Muscle layer of duodenum (tissue), 2 donors: ENCODE results near the gene CDAN1.
"Not testable (repeated sequence)": the region's sequence is repeated elsewhere in the genome, so short reads cannot be mapped to it uniquely, and the experiment has no call there.

Source experiments
- H3K27ac ChIP-seq: one replicate; pipeline ENCODE4 v1.7.0; 2013; ENCODE audit warnings: mild to moderate bottlenecking, low read length
- H3K27me3 ChIP-seq: one replicate; pipeline ENCODE4 v1.7.0; 2013; ENCODE audit warnings: low read depth, mild to moderate bottlenecking, control low read depth, low read length
- H3K36me3 ChIP-seq, 2 donors: one replicate each; pipeline ENCODE4 v1.7.0; 2013; ENCODE audit warnings: low read length in 2 of 2, control low read depth in 1 of 2, mild to moderate bottlenecking in 1 of 2; ENCODE audit not compliant: insufficient read depth in 2 of 2, control insufficient read depth in 1 of 2
- H3K4me1 ChIP-seq, 2 donors: one replicate each; pipeline ENCODE4 v1.7.0; 2013; ENCODE audit warnings: low read length in 2 of 2, mild to moderate bottlenecking in 2 of 2, control low read depth in 1 of 2, moderate library complexity in 1 of 2; ENCODE audit not compliant: insufficient read depth in 2 of 2, control insufficient read depth in 1 of 2
- H3K4me3 ChIP-seq, 2 donors: one replicate each; pipeline ENCODE4 v1.7.0; 2013; ENCODE audit warnings: low read length in 2 of 2, low read depth in 1 of 2, mild to moderate bottlenecking in 1 of 2
- H3K9me3 ChIP-seq, 2 donors: one replicate each; pipeline ENCODE4 v1.7.0; 2013; ENCODE audit warnings: low read length in 2 of 2, control low read depth in 1 of 2, mild to moderate bottlenecking in 1 of 2; ENCODE audit not compliant: control insufficient read depth in 1 of 2
- donor health status: healthy.

The CDAN1 gene

DNA sequence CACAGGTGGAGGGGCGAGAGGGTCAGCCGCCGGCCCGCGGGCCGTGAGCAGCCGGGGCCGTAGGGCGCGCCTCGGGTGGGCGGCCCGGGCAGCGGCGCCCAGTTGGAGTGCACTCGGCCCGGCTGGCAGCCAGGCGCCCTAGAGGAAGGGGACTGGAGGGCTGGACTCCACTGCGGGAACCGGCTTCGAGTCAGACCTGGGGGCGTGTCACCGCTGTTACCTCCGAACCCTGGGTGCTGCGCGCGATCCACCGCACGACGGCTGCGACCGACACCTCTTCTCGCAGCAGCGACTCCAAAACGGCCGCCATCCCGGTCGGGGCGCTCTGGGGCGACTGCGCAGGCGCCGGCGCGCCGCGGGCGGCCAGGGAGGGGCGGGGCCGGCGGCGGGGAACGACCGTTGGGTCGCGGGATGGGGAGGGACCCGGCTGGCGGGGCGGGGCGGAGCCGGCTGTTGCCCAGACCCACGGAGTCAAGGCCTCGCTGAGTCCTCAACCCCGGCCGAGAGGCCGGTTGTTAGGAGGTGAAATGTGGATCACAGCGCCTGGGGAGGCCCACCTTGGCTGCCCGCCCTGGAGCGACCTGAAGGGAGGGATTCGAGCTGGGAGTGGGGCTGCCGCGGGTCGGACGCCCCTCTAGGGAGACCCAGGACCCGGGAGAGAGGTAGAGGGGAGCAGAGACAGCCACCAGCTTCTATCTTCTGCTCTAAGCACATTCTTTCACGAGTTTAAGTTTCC is at the start of gene CDAN1:
Gene CDAN1, minus strand, starts transcription at position 336 of the 736 bp plus-strand sequence. Its CDS starts 26 bp downstream, at position 310.
- Histone ChIP-seq H3K36me3 (peaks cover 14 to 22% of the 10 kb centered on the region in 2 donors), H3K9me3 (no peaks in the 10 kb centered on the region)

DNA sequence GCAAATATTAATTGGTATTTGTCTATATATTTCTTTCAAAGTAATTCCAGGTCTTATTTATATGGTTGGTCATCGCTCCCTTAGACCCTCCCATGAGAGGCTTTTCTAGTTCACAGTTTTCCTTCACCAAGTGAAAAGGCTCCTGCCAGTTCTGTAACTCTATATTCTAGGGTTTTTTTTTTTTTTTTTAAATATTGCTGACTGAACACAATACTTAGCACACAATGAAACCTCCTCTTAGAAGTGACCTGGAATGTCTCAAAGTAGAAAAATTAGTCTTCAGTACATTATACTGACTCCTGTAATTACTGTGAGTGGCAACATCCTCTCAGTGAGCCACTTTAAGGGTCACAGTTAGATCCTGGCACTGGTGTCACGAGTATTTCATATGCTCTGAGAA is 48.6 kb upstream of the CDAN1 start:
- Histone ChIP-seq H3K4me1 (no peaks in the 10 kb centered on the region), H3K27me3 (no peaks in the 10 kb centered on the region), H3K36me3 (peaks cover 6 to 14% of the 10 kb centered on the region in 2 donors), H3K9me3 (no peaks in the 10 kb centered on the region), H3K4me3 (no peak overlapping the region), H3K27ac (no peak overlapping the region)

More for the DNA sequence above, at the start of gene CDAN1:
- peak within 1 kb of the TSS; percentile 78 to 90 for H3K4me3 ChIP-seq
- H3K27ac ChIP-seq = peak within 1 kb of the TSS; percentile 80
- H3K4me1 ChIP-seq = peaks cover 7 to 16% of the 10 kb centered on the region in 2 donors
- no peaks in the 10 kb centered on the region for H3K27me3 ChIP-seq

GRCh38 chr15:42784705-42785104 is 47.8 kb upstream of the CDAN1 start:
- H3K27me3 ChIP-seq = no peaks in the 10 kb centered on the region
- no peaks in the 10 kb centered on the region for H3K9me3 ChIP-seq
- peaks cover 6 to 14% of the 10 kb centered on the region in 2 donors for H3K36me3 ChIP-seq
- no peak overlapping the region for H3K27ac ChIP-seq
- H3K4me3 ChIP-seq = no peak overlapping the region
- H3K4me1 ChIP-seq = no peaks in the 10 kb centered on the region

DNA sequence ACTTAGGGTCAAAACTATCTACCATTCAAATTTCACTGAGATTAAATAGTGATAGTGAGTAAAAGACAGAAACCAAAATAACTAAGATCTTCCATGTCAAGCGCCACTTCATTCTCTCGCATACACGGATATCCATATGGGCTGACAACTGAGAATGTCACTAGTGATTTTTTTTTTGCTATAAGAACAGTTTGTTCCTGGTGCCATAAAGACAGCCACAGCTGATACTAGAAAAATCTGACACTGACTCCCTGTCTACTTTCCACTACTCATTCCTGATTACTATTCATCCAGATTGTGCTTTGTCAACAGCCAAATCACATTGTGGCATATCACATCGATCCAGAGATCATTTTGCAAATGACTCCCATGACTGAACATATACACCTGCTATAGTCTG is 45.8 kb upstream of the CDAN1 start:
- Histone ChIP-seq H3K4me1 (no peaks in the 10 kb centered on the region), H3K27ac (no peak overlapping the region), H3K4me3 (no peak overlapping the region), H3K36me3 (peaks cover 6 to 13% of the 10 kb centered on the region in 2 donors), H3K9me3 (no peaks in the 10 kb centered on the region), H3K27me3 (no peaks in the 10 kb centered on the region)

DNA sequence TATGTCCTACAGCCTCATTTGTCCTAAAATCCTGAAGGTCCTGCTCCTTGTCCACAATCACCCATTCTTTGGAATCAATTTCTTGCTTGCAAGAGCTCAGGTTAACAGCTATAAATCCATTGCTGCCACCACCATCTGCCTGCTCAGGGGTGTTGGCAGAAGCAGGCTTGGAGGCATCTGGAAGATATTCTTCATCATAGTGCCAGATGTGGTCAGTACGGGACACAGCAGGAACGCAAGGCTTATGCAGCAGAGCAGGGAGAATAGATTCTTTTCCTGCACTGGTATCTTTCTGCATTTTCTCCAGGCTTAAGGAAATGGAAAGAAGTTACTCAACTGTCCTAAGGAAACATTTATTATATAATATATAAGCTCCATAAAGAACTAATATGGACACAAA is 38.5 kb upstream of the CDAN1 start:
- Histone ChIP-seq H3K9me3 (no peaks in the 10 kb centered on the region), H3K4me3 (no peak overlapping the region), H3K27ac (no peak overlapping the region), H3K36me3 (peaks cover 0 to 9% of the 10 kb centered on the region in 2 donors), H3K27me3 (no peaks in the 10 kb centered on the region), H3K4me1 (peaks cover 0 to 10% of the 10 kb centered on the region in 2 donors)

DNA sequence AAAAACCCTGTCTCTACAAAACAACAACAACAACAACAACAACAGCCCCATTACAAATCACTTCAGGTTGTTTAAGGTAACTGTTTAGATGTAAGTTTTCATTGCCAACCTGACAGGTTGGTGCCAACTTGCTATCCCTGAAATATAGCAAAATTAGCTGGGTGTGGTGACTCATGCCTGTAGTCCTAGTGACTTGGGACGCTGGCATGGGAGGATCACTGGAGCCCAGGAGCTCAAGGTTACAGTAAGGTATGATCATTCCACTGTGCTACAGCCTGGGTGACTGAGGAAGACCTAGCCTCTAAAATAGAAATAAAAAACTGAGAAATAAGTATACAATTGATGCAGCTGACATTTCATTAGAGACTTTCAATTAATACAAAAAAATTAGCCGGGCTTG is 36.0 kb upstream of the CDAN1 start:
- H3K9me3 ChIP-seq = no peaks in the 10 kb centered on the region
- no peak overlapping the region for H3K4me3 ChIP-seq
- peaks cover 0 to 10% of the 10 kb centered on the region in 2 donors for H3K4me1 ChIP-seq
- peaks cover 0 to 9% of the 10 kb centered on the region in 2 donors for H3K36me3 ChIP-seq
- no peaks in the 10 kb centered on the region for H3K27me3 ChIP-seq
- no peak overlapping the region for H3K27ac ChIP-seq

DNA sequence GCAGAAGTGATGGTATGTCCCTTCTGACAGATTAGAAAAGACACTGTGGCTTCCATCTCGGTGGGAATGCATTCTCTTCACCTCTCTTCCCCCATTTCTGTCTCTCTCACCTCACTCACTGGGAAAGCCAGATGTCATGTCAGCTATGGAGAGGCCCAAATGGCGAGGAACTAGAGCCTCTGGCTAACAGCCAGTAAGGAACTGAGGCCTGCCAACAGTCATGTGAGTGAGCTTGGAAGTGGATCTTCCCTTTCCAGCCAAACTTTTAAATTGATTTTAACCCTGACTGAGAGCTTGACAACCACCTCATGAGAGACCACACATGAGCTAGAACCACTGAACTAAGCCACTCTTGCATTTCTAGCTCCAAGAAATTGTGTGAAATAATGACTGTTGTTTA is 35.2 kb upstream of the CDAN1 start:
- peaks cover 0 to 9% of the 10 kb centered on the region in 2 donors for H3K36me3 ChIP-seq
- H3K27me3 ChIP-seq = no peaks in the 10 kb centered on the region
- no peak overlapping the region for H3K27ac ChIP-seq
- H3K9me3 ChIP-seq = no peaks in the 10 kb centered on the region
- H3K4me3 ChIP-seq = no peak overlapping the region
- H3K4me1 ChIP-seq = peaks cover 0 to 10% of the 10 kb centered on the region in 2 donors

DNA sequence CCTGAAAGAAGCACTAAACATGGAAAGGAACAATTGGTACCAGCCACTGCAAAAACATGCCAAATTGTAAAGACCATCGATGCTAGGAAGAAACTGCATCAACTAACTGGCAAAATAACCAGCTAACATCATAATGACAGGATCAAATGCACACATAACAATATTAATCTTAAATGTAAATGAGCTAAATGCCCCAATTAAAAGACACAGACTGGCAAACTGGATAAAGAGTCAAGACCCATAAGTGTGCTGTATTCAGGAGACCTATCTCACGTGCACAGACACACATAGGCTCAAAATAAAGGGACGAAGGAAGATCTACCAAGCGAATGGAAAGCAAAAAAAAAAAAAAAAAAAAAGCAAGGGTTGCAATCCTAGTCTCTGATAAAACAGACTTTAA is 29.2 kb upstream of the CDAN1 start:
- not testable (repeated sequence) for H3K4me1 ChIP-seq, H3K36me3 ChIP-seq, H3K9me3 ChIP-seq, H3K4me3 ChIP-seq, H3K27me3 ChIP-seq, H3K27ac ChIP-seq

DNA sequence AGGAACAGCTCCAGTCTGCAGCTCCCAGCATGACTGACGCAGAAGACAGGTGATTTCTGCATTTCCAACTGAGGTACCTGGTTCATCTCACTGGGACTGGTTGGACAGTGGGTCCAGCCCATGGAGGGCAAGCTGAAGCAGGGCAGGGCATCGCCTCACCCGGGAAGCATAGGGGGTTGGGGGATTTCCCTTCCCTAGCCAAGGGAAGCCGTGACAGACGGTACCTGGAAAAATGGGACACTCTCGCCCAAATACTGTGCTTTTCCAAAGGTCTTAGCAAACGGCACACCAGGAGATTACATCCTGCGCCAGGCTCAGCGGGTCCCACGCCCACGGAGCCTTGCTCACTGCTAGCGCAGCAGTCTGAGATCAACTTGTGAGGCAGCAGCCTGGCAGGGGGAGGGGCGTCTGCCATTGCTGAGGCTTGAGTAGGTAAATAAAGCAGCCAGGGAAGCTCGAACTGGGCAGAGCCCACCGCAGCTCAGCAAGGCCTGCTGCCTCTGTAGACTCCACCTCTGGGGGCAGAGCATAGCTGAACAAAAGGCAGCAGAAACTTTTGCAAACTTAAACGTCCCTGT is 27.3 kb upstream of the CDAN1 start:
- peaks cover 0 to 14% of the 10 kb centered on the region in 2 donors for H3K9me3 ChIP-seq
- H3K27me3 ChIP-seq, H3K36me3 ChIP-seq, H3K27ac ChIP-seq, H3K4me3 ChIP-seq, H3K4me1 ChIP-seq: not testable (repeated sequence)

- not testable (repeated sequence) for H3K36me3 ChIP-seq
These were observed 24.9 kb upstream of the CDAN1 start for GRCh38 chr15:42761813-42762212.

DNA sequence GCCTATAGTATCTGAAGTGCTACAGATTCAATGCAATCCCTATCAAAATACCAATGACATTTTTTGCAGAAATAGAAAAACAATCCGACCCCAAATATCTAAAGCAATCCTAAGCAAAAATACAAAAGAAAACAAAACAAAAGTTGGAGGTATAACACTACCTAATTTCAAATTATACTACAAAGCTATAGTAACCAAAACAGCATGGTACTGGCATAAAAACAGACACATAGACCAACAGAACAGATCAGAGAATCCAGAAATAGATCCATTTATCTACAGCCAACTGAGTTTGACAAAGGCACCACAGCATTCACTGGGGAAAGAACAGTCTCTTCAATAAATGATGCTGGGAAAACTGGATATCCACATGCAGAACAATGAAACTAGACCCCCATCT is 23.8 kb upstream of the CDAN1 start:
- Histone ChIP-seq H3K4me1 (no peaks in the 10 kb centered on the region), H3K4me3 (no peak overlapping the region), H3K36me3 (peaks cover 0 to 5% of the 10 kb centered on the region in 2 donors), H3K27me3 (no peaks in the 10 kb centered on the region), H3K27ac (no peak overlapping the region), H3K9me3 (peaks cover 0 to 14% of the 10 kb centered on the region in 2 donors)

More at GRCh38 chr15:42761813-42762212, 24.9 kb upstream of the CDAN1 start:
- H3K27me3 ChIP-seq, H3K4me1 ChIP-seq, H3K27ac ChIP-seq, H3K4me3 ChIP-seq: not testable (repeated sequence)
- H3K9me3 ChIP-seq = peaks cover 0 to 14% of the 10 kb centered on the region in 2 donors
